AG04450 (cell line): ENCODE results near the gene BOK. TPM values are rescaled to one million over a fixed set of nuclear protein-coding genes. Genes with fewer than 3 reads are reported as not detected.

Source experiments
- CTCF ChIA-PET: fragments of 300-600, 350-600 bp; formaldehyde crosslinking; extraction: SDS; loops from one replicate; lab custom pipeline; 2022; ENCODE audit warnings: antibody characterized with exemption, inconsistent platforms; lab: Charles Lee
- POLR2A ChIA-PET: fragments of 350-600 bp; formaldehyde crosslinking; extraction: SDS; loops from one replicate; lab custom pipeline; 2021; ENCODE audit warnings: antibody characterized with exemption, inconsistent platforms; lab: Yijun Ruan, JAX
- DNase-seq: peaks from one replicate; pipeline ENCODE4 v3.0.0-alpha.2; 2011; ENCODE audit warnings: low read depth, low spot score
- H3K27ac ChIP-seq: one replicate; pipeline ENCODE4 v1.5.1; 2012; ENCODE audit warnings: low read depth, low read length, control low read depth
- H3K27me3 ChIP-seq: one replicate; pipeline ENCODE4 v1.6.0; 2012; ENCODE audit warnings: low read length; ENCODE audit not compliant: control insufficient read depth, insufficient read depth
- H3K4me3 ChIP-seq: 2 replicates; pipeline ENCODE4 v1.5.1; 2011; ENCODE audit warnings: mild to moderate bottlenecking, low read depth, low read length, control low read depth
- H3K9me3 ChIP-seq: 2 replicates; pipeline ENCODE4 v1.5.1; 2012; ENCODE audit warnings: low read length; ENCODE audit not compliant: control insufficient read depth, insufficient read depth
- polyA plus RNA-seq: library from polyadenylated mRNA; depleted of rRNA; stranded (reverse); fragments of >200 nt; gene quantifications from 2 replicates; pipeline ENCODE4 v1.2.3, GENCODE V29; 2011
- TF ChIP-seq, protein P1 (sequence below): IDR thresholded peaks from 2 replicates; pipeline ENCODE4 v1.5.1; 2011; ENCODE audit warnings: low read depth, low read length, control low read depth, inconsistent platforms

BOK gene
- polyA plus RNA-seq, 1 experiment, result 18.6 TPM

DNA sequence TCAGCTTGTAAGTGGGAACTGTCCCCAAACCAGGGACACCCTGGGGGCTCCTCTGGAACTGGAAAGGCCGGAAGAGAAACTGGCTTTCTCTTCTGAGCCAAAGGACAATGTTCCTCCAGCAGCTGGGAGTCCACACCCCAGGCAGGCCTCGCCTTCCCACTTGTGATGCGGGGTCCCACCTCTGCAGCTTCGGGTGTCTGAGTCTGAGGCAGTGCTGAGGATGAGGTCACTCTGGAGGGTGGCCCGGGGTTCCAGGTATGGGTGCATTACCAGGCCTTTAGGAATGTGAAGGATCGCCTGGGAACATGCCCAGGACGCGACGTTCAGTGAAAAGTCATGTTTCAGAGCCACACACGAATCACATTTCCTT, 18.2 kb upstream of the BOK start:
- DNase-seq, result no peak
- Histone ChIP-seq H3K9me3 (peaks cover 3% of the 10 kb centered on the region; the same call in 1 of the 2 replicates), H3K4me3 (no peak overlapping the region; the same call in 1 of the 2 replicates), H3K27me3 (peaks cover 5% of the 10 kb centered on the region), H3K27ac (no peak overlapping the region)
- ChIA-PET POLR2A (no interaction called here), CTCF (no interaction called here)
- TF ChIP-seq, protein P1, sequence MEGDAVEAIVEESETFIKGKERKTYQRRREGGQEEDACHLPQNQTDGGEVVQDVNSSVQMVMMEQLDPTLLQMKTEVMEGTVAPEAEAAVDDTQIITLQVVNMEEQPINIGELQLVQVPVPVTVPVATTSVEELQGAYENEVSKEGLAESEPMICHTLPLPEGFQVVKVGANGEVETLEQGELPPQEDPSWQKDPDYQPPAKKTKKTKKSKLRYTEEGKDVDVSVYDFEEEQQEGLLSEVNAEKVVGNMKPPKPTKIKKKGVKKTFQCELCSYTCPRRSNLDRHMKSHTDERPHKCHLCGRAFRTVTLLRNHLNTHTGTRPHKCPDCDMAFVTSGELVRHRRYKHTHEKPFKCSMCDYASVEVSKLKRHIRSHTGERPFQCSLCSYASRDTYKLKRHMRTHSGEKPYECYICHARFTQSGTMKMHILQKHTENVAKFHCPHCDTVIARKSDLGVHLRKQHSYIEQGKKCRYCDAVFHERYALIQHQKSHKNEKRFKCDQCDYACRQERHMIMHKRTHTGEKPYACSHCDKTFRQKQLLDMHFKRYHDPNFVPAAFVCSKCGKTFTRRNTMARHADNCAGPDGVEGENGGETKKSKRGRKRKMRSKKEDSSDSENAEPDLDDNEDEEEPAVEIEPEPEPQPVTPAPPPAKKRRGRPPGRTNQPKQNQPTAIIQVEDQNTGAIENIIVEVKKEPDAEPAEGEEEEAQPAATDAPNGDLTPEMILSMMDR, result no peak

- peaks cover 5% of the 10 kb centered on the region for H3K27me3 ChIP-seq
- TF ChIP-seq, protein P1, result no peak
- DNase-seq, result no peak
- CTCF ChIA-PET, result no interaction called here
- H3K27ac ChIP-seq, result no peak overlapping the region
- H3K9me3 ChIP-seq, result peaks cover 3% of the 10 kb centered on the region; the same call in 1 of the 2 replicates
- POLR2A ChIA-PET, result interaction anchor here (1.2 kb wide), 1 partner anchor 9 kb away, joined by 6 read pairs; no protein-coding TSS in a partner anchor
- peak overlapping the region; percentile 56 for H3K4me3 ChIP-seq
These were observed 17.6 kb upstream of the BOK start for GRCh38 chr2:241540771-241541561.

- peaks cover 5% of the 10 kb centered on the region for H3K27me3 ChIP-seq
- H3K4me3 ChIP-seq, result peak overlapping the region; percentile 43
- ChIA-PET CTCF (no interaction called here), POLR2A (interaction anchor here (1.2 kb wide), 1 partner anchor 8 kb away, joined by 6 read pairs; no protein-coding TSS in a partner anchor)
- TF ChIP-seq, protein P1, result no peak
- peaks cover 3% of the 10 kb centered on the region; the same call in 1 of the 2 replicates for H3K9me3 ChIP-seq
- H3K27ac ChIP-seq, result no peak overlapping the region
- no peak for DNase-seq
These were observed 16.8 kb upstream of the BOK start for GRCh38 chr2:241541564-241542277.

DNA sequence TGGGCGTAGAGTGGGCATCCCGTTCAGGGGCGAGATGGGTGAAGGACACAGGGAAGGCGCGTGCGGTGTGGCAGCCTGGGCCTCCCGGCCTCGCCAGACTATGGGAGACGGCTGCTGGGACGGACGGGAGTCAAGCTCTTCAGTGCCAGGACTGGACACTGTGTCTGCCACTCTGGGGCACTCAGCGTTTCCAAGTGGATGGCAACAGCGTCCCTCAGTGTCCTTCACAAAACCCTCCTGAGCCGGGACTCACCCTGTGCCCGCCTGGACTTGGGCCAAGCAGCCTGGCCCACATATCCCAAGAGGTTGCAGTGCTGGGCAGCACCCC, 16.3 kb upstream of the BOK start:
- peaks cover 5% of the 10 kb centered on the region for H3K27me3 ChIP-seq
- H3K4me3 ChIP-seq, result no peak overlapping the region
- H3K27ac ChIP-seq, result no peak overlapping the region
- DNase-seq, result no peak
- TF ChIP-seq, protein P1, result no peak
- peaks cover 3% of the 10 kb centered on the region; the same call in 1 of the 2 replicates for H3K9me3 ChIP-seq
- POLR2A ChIA-PET, result interaction anchor here (0.7 to 1.2 kb wide), 2 partner anchors 8 to 197 kb away, joined by 3 to 6 read pairs; no protein-coding TSS in a partner anchor
- CTCF ChIA-PET, result no interaction called here
